ENCODE data around the gene TMEM120B.
"Not testable (repeated sequence)": the region's sequence is repeated elsewhere in the genome, so short reads cannot be mapped to it uniquely, and the experiment has no call there.

The TMEM120B gene

GRCh38 chr12:121712461-121713256 is at the start of gene TMEM120B:
Gene TMEM120B, plus strand, starts transcription at chr12:121712752. Its CDS starts 144 bp downstream, at chr12:121712896.
- H3K4me3 Mint-ChIP-seq = peak within 1 kb of the TSS; percentile 89
- peaks cover 16% of the 10 kb centered on the region for H3K4me1 Mint-ChIP-seq
- peaks cover 2% of the 10 kb centered on the region for H3K36me3 Mint-ChIP-seq
- H3K27ac Mint-ChIP-seq = peak within 1 kb of the TSS; percentile 15
- H3K27me3 Mint-ChIP-seq = no peaks in the 10 kb centered on the region
- no peaks in the 10 kb centered on the region for H3K9me3 Mint-ChIP-seq

GRCh38 chr12:121663610-121663929 is 49.0 kb upstream of the TMEM120B start:
- Mint-ChIP-seq H3K27ac (peak overlapping the region; percentile 89), H3K4me1 (peaks cover 77% of the 10 kb centered on the region), H3K9me3 (no peaks in the 10 kb centered on the region), H3K36me3 (peaks cover 3% of the 10 kb centered on the region), H3K27me3 (no peaks in the 10 kb centered on the region), H3K4me3 (peak overlapping the region; percentile 68)

- Mint-ChIP-seq H3K4me3 (peak overlapping the region; percentile 15), H3K4me1 (peaks cover 68% of the 10 kb centered on the region), H3K27ac (peak overlapping the region; percentile 84)
- H3K9me3 Mint-ChIP-seq, H3K27me3 Mint-ChIP-seq, H3K36me3 Mint-ChIP-seq: not testable (repeated sequence)
Measured at GRCh38 chr12:121666829-121667228, 45.7 kb upstream of the TMEM120B start.

- Mint-ChIP-seq H3K27ac (peak overlapping the region; percentile 88), H3K4me1 (peaks cover 60% of the 10 kb centered on the region), H3K36me3 (peaks cover 3% of the 10 kb centered on the region), H3K9me3 (no peaks in the 10 kb centered on the region), H3K27me3 (no peaks in the 10 kb centered on the region), H3K4me3 (no peak overlapping the region)
Measured at GRCh38 chr12:121668750-121669520, 43.6 kb upstream of the TMEM120B start.

- H3K36me3 Mint-ChIP-seq = no peaks in the 10 kb centered on the region
- peaks cover 58% of the 10 kb centered on the region for H3K4me1 Mint-ChIP-seq
- H3K4me3 Mint-ChIP-seq = no peak within 1 kb of the TSS
- H3K9me3 Mint-ChIP-seq = no peaks in the 10 kb centered on the region
- no peaks in the 10 kb centered on the region for H3K27me3 Mint-ChIP-seq
- H3K27ac Mint-ChIP-seq = peak within 1 kb of the TSS; percentile 88
Measured at GRCh38 chr12:121669521-121669900, 43.0 kb upstream of the TMEM120B start, which contains the start of gene MORN3. Gene MORN3, minus strand, starts transcription at chr12:121669654. Its CDS starts 171 bp downstream, at chr12:121669483.

- peaks cover 36% of the 10 kb centered on the region for H3K4me1 Mint-ChIP-seq
- peak overlapping the region; percentile 94 for H3K4me3 Mint-ChIP-seq
- H3K27me3 Mint-ChIP-seq = no peaks in the 10 kb centered on the region
- H3K9me3 Mint-ChIP-seq = no peaks in the 10 kb centered on the region
- H3K36me3 Mint-ChIP-seq = no peaks in the 10 kb centered on the region
- H3K27ac Mint-ChIP-seq = peak overlapping the region; percentile 99
Measured at GRCh38 chr12:121673013-121673511, 39.5 kb upstream of the TMEM120B start.

GRCh38 chr12:121676190-121676589 is 36.4 kb upstream of the TMEM120B start:
- Mint-ChIP-seq H3K4me1 (peaks cover 25% of the 10 kb centered on the region), H3K4me3 (no peak overlapping the region), H3K27ac (peak overlapping the region; percentile 62), H3K9me3 (no peaks in the 10 kb centered on the region), H3K36me3 (no peaks in the 10 kb centered on the region), H3K27me3 (no peaks in the 10 kb centered on the region)

- Mint-ChIP-seq H3K36me3 (no peaks in the 10 kb centered on the region), H3K27ac (no peak overlapping the region), H3K27me3 (no peaks in the 10 kb centered on the region), H3K9me3 (no peaks in the 10 kb centered on the region), H3K4me3 (no peak overlapping the region), H3K4me1 (peaks cover 18% of the 10 kb centered on the region)
Measured at GRCh38 chr12:121678305-121678704, 34.2 kb upstream of the TMEM120B start.

GRCh38 chr12:121678716-121679300 is 33.7 kb upstream of the TMEM120B start:
- H3K27ac Mint-ChIP-seq = no peak overlapping the region
- H3K4me1 Mint-ChIP-seq = peaks cover 13% of the 10 kb centered on the region
- H3K4me3 Mint-ChIP-seq = no peak overlapping the region
- no peaks in the 10 kb centered on the region for H3K9me3 Mint-ChIP-seq
- no peaks in the 10 kb centered on the region for H3K27me3 Mint-ChIP-seq
- H3K36me3 Mint-ChIP-seq = no peaks in the 10 kb centered on the region

- H3K27me3 Mint-ChIP-seq, H3K27ac Mint-ChIP-seq, H3K36me3 Mint-ChIP-seq, H3K4me3 Mint-ChIP-seq, H3K9me3 Mint-ChIP-seq, H3K4me1 Mint-ChIP-seq: not testable (repeated sequence)
Measured at GRCh38 chr12:121679661-121680197, 32.8 kb upstream of the TMEM120B start.

- H3K9me3 Mint-ChIP-seq = no peaks in the 10 kb centered on the region
- no peaks in the 10 kb centered on the region for H3K36me3 Mint-ChIP-seq
- no peak overlapping the region for H3K27ac Mint-ChIP-seq
- H3K27me3 Mint-ChIP-seq = no peaks in the 10 kb centered on the region
- H3K4me1 Mint-ChIP-seq = peaks cover 10% of the 10 kb centered on the region
- H3K4me3 Mint-ChIP-seq = no peak overlapping the region
Measured at GRCh38 chr12:121688966-121689365, 23.6 kb upstream of the TMEM120B start.

GRCh38 chr12:121689430-121689829 is 23.1 kb upstream of the TMEM120B start:
- peaks cover 10% of the 10 kb centered on the region for H3K4me1 Mint-ChIP-seq
- no peaks in the 10 kb centered on the region for H3K36me3 Mint-ChIP-seq
- no peaks in the 10 kb centered on the region for H3K9me3 Mint-ChIP-seq
- no peak overlapping the region for H3K27ac Mint-ChIP-seq
- H3K27me3 Mint-ChIP-seq = no peaks in the 10 kb centered on the region
- no peak overlapping the region for H3K4me3 Mint-ChIP-seq

GRCh38 chr12:121692744-121693143 is 19.8 kb upstream of the TMEM120B start:
- H3K9me3 Mint-ChIP-seq, H3K4me1 Mint-ChIP-seq, H3K36me3 Mint-ChIP-seq, H3K27ac Mint-ChIP-seq, H3K27me3 Mint-ChIP-seq, H3K4me3 Mint-ChIP-seq: not testable (repeated sequence)

- H3K4me3 Mint-ChIP-seq = no peak overlapping the region
- H3K27me3 Mint-ChIP-seq = no peaks in the 10 kb centered on the region
- no peak overlapping the region for H3K27ac Mint-ChIP-seq
- no peaks in the 10 kb centered on the region for H3K36me3 Mint-ChIP-seq
- H3K4me1 Mint-ChIP-seq = no peaks in the 10 kb centered on the region
- no peaks in the 10 kb centered on the region for H3K9me3 Mint-ChIP-seq
Measured at GRCh38 chr12:121693155-121693687, 19.3 kb upstream of the TMEM120B start.

- Mint-ChIP-seq H3K4me1 (no peaks in the 10 kb centered on the region), H3K36me3 (no peaks in the 10 kb centered on the region), H3K4me3 (no peak overlapping the region), H3K9me3 (no peaks in the 10 kb centered on the region), H3K27me3 (no peaks in the 10 kb centered on the region), H3K27ac (peak overlapping the region; percentile 2)
Measured at GRCh38 chr12:121697093-121697698, 15.4 kb upstream of the TMEM120B start.
